Inflammatory macrophage treated with lipopolysaccharide for 4 hours (primary cell): ENCODE measurements around the gene CFAP99.
"Not testable (repeated sequence)": the region's sequence is repeated elsewhere in the genome, so short reads cannot be mapped to it uniquely, and the experiment has no call there.

Source experiments
- DNase-seq: peaks from one replicate; pipeline ENCODE4 v3.0.0-alpha.2; 2020

CFAP99 gene

GRCh38 chr4:2449511-2450392 is 31.0 kb downstream of the CFAP99 start:
- DNase-seq: no peak

DNA sequence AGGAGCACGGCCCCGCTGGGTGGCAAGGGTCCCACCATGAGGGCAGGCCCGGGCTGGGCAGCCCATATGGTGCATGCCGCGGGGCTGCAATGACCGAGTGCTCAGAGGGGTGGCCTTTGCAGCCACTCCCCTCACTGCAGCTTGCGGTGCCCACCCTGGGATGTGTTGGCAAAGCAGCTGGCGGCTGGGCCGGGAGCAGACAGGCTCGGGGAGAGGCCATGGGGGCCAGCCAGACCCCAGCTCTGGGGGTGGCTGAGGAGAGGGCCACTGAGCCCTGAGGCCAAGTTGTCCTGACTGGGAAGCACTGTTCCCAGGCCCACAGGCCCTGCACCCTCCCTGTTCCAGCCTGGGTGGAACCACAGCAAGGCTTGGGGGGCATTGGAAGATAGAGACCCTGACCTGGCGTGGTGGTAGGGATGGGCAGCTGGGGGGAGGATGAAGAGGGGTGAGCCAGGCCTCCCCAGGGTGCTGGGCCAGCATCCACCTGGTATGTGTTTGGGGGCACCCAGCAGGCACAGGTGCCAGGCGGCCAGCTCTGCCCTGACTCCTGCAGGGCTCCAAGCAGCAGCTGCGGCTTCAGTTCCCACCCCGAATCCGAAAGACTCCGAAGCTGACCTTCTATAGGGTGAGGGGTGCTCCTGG is 31.8 kb downstream of the CFAP99 start:
- DNase-seq: no peak

DNA sequence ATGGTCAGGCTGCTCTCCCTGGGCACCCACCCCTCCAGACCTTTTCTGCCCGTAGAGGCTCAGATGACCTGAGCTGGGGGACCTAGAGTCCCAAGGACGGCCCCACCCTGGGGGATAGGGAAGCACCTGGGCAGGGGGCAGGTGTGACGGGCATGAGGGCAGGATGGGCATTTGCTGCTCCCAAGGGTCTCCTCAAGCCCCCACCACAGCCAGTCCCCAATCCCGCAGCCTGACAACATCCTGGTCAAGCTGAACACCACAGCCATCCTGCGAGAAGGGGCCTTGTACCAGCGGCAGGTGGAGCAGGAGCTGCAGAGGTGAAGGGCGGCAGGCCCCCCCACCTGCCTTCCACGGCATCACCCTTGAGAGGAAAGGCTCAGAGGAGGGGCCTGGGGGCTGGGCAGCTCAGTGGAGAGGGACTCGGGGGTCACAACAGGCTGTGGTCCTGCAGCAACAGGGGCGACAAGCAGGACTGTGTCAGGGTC is 32.3 kb downstream of the CFAP99 start:
- DNase-seq: no peak

DNA sequence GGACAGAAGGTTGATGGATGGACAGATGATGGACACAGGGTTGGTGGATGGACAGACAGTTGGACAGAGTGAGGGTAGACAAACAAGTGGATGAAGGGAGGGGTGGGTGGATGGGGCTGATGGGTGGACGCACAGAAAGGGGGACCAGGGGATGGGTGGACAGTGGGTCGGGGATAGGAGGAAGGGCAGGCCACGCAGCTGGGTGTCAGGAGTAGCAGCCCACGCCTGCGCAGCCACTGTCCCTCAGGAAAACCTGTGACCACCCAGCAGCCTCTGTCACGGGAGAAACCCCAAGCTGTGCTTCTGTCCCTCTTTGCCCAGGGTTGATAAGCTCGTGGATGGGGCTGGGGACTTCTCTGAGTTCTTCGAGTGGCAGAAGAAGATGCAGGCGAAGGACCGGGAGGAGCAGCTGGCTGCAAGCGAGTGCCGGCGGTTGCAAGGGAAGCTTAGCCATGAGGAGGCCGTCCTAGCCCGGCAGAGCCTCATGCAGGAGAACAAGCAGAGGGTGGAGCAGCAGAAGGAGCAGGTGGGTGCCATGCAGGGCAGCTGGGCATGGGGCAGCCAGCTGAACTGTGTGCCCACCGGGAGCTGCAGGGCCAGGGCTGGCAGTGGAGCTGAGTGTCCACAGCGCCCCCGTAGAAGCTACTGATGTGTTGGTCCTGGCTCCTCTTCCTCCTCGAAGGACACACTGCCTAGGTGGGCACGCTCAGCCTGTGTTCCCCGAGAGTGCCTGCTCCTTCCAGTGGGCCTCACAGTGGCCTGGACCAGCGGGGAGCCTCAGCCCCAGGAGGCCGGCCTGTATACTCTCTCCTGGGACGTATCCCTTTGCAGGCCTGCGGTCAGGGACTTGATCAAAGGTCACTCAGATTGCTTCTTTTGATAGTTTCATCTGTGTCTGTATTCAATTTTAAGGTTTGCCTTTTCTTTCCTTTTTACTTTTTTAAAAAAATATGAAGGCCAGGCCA is 33.3 kb downstream of the CFAP99 start:
- no peak for DNase-seq

DNA sequence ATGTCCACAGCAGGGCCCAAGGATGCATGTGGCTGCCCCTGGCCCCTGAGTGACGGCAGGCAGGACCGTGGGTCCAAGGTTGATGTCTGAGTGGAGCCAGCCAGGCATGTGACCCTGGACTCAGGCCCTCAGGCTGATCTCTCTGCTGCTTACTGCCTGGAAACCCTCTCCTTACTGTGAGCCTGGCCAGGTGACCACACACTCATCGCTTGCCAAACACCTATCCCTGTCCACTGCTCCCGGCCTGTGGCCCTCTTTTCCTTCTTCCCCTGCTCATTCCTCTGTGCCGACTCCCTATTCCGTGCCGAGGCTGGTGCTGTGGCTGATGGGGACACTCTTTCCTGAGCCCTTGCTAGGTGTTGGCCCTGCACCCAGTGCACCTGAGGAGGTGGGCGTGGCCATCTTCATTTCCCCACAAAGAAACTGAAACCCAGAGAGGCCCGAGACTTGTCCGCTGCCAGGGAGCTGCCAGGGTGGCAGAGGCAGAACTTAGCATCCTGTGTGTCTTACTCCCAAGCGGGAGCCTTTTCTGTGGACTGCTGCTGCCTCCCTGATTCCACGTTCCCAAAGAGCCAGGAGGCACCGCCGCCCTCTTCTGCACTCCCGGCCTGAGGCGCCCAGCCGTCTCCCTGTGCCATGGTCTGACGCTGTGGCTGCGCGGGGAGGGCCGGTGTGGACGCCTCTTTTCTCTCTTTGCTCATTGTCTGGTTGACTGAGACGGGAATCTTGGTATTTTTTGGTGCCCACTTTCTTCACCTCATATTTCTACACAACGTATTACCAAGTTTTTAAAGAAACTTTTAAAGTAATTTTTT is 38.9 kb downstream of the CFAP99 start:
- no peak for DNase-seq

- no peak for DNase-seq
Observed at GRCh38 chr4:2458546-2459491, 40.1 kb downstream of the CFAP99 start.

DNA sequence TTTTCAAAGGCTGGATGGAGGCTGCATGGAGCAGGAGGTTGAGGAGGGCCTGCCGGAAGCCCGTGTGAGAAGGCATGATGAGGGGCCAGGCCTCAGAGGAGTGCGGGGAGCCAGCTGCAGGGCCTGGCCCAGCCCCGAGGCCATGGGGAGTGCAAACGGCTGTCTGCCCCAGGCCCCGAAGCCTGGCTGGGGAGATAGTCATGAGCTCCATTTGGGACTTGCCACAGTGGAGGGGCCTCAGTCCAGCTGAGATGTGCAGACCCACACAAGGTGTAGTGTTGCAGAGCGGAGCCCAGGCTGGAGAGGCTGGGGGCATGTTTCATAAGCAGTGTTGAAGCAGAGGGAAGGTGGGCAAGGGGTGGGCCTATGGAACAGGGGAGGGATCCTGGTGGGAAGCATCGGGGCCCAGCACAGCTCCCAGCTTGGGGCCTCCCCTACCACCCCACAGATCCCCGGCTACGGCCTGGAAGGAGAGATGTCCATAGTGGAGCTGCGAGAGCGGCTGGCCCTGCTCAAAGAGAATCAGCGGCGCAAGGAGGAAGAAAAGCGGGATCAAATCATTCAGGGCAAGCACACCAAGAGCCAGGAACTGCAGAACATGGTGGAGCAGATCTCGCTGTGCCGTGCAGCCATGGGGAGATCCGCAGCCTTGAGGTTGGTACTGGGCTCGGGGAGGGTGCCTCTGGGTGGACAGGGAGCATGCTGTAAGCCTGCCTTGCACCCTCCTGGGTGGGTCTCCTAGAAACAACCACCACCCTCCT is 41.0 kb downstream of the CFAP99 start:
- no peak for DNase-seq

GRCh38 chr4:2461246-2461960 is 42.6 kb downstream of the CFAP99 start:
- DNase-seq: no peak

DNA sequence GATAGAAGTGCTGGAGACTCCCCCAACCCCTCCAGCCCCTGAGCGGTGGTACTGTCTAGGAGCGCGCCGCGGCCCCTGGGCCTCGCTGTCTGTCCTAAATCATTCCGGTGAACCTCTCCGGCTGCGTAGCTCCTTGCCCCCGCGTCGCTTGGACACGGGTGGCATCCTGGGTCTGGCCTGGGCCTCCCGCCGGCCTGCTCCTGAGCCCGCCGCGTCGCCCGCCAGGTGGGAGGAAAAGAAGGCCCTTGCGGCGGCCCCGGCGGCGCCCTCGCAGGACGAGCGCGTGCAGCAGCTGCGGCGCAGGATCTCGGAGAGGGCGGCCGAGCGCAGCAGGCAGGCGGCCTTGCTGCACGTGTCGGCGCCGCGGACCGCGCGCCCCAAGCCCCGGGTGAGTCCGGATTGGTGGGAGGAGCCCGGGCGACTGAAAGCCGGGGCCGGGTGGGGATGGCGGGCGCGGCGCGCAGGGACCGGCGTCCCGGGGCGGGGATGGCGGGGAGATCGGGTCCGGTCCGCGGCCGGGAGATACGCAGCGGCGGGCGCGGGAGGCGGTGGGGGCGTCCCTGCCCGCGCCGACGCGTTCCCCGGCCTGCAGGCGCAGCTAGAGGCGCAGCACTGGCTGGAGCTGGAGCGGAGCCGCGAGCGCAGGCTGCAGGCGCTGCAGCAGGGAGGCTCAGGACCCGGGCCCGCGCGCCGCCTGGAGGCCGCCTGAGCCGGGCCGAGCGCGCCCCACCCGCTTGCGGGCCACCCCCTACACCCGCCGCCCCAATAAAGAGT is 43.6 kb downstream of the CFAP99 start:
- peak; percentile 59 for DNase-seq

- no peak for DNase-seq
Observed at GRCh38 chr4:2462992-2463762, 44.4 kb downstream of the CFAP99 start.

DNA sequence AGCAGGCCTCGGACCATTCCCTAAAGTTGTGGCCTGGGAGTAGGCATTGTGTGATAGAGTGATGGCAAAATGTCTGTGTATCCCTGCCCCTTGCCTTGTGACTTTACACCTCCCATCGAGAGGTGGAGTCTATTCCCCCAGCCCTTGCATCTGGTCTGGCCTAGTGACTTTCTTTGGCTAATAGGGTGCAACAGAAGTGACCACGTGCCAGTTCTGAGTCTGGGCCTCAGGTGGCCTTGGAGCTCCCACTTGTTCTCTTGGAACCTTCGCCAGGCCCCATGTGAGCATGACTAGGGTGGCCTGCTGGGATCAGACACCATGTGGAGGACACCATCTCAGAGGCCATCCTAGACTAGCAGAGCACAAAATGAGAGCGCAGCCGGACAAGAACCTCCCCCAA is 46.3 kb downstream of the CFAP99 start:
- no peak for DNase-seq

GRCh38 chr4:2465544-2465943 is 46.8 kb downstream of the CFAP99 start:
- DNase-seq: not testable (repeated sequence)

GRCh38 chr4:2468456-2469191 is 49.9 kb downstream of the CFAP99 start, which contains the start of gene RNF4:
Gene RNF4 (plus strand): TSS chr4:2469106. CDS start chr4:2490494, 21,388 bp downstream.
- peak; percentile 99 for DNase-seq

- peak; percentile 50 for DNase-seq
Observed at GRCh38 chr4:2469192-2469984, 50.6 kb downstream of the CFAP99 start.

- DNase-seq: no peak
Observed at GRCh38 chr4:2470791-2471190, 52.0 kb downstream of the CFAP99 start.

GRCh38 chr4:2472187-2472586 is 53.4 kb downstream of the CFAP99 start:
- peak; percentile 39 for DNase-seq
